Aorta (tissue), 5 donors: ENCODE data around the gene KRT7. TPM values are rescaled to one million over a fixed set of nuclear protein-coding genes. Genes with fewer than 3 reads are reported as not detected.
"Not testable (repeated sequence)": the region's sequence is repeated elsewhere in the genome, so short reads cannot be mapped to it uniquely, and the experiment has no call there.

Source experiments
- ATAC-seq: fragments of 200-7000 bp; cut with Tn5 transposase; one replicate; pipeline ENCODE4 v1.9.1; 2022; ENCODE audit warnings: moderate library complexity; ENCODE audit not compliant: low FRiP score
- DNase-seq, 2 donors: peaks; one replicate each; pipeline ENCODE4 v3.0.0-alpha.2; 2020
- H3K27ac ChIP-seq, 2 donors: one replicate each; pipeline ENCODE4 v1.5.1; 2013; ENCODE audit warnings: low read length in 2 of 2, mild to moderate bottlenecking in 2 of 2, moderate library complexity in 2 of 2, control low read depth in 1 of 2, inconsistent platforms in 1 of 2, low read depth in 1 of 2
- H3K27me3 ChIP-seq, 2 donors: one replicate each; pipeline ENCODE4 v1.6.1; 2013; ENCODE audit warnings: control low read depth in 1 of 2, low read length in 1 of 2, mild to moderate bottlenecking in 1 of 2, moderate library complexity in 1 of 2; ENCODE audit not compliant: insufficient read depth in 2 of 2, control insufficient read depth in 1 of 2
- H3K36me3 ChIP-seq, 2 donors: one replicate each; pipeline ENCODE4 v1.6.1; 2013; ENCODE audit warnings: control low read depth in 1 of 2, low read length in 1 of 2, mild to moderate bottlenecking in 1 of 2; ENCODE audit not compliant: insufficient read depth in 2 of 2, control insufficient read depth in 1 of 2
- H3K4me1 ChIP-seq, 2 donors: one replicate each; pipeline ENCODE4 v1.6.1; 2013; ENCODE audit warnings: low read length in 2 of 2, control low read depth in 1 of 2, mild to moderate bottlenecking in 1 of 2, moderate library complexity in 1 of 2; ENCODE audit not compliant: insufficient read depth in 2 of 2, control insufficient read depth in 1 of 2
- H3K4me3 ChIP-seq, 2 donors: one replicate each; pipeline ENCODE4 v1.5.1; 2013; ENCODE audit warnings: low read length in 2 of 2, control low read depth in 1 of 2, mild to moderate bottlenecking in 1 of 2
- H3K9me3 ChIP-seq: one replicate; pipeline ENCODE4 v1.6.1; 2013; ENCODE audit warnings: mild to moderate bottlenecking, low read length; ENCODE audit not compliant: control insufficient read depth
- WGBS, 2 donors: extraction: QIAGEN DNeasy Blood & Tissue Kit; methylation state at CpG; one replicate each; pipeline ENCODE4 v1.1.7; 2013; 5-methylcytosine and 5-hydroxymethylcytosine counted together
- intact Hi-C, 2 donors: fragments of 100-400 bp; cut with DNase I; formaldehyde crosslinking; loops; one replicate each; pipeline versions ENCODE4 v1.14.2 to v1.15.0; 2022
- polyA plus RNA-seq, 2 donors: library from polyadenylated mRNA; stranded (reverse); fragments of 200-250 nt; gene quantifications; one replicate each; pipeline ENCODE4 v1.2.3, GENCODE V29; 2013
- total RNA-seq, 2 donors: library from RNA; stranded (reverse); fragmentation: NEBNext Ultra II Directional; extraction: Animal tissue kit (Norgen Biotek cat#: 25700); gene quantifications; one replicate each; pipeline ENCODE4 v1.2.1, GENCODE V29; 2021
- donor health status: healthy with polysubstance abuse.
- donor health status: Bipolar disorder and iron deficiency.
- donor health status: DM: no; HTN: no; CAD: no.
- donor health status: DM: no; HTN: no; CAD: no.
- donor health status: DM: yes; HTN: yes; CAD: no.

Gene KRT7
- total and polyA plus RNA-seq, 4 donors: 8.7 to 110 (median 50.0) TPM

GRCh38 chr12:52235822-52236361, 2.8 kb downstream of the KRT7 start:
- WGBS, 2 donors: 94 to 97% methylated on average over 4 of the region's 4 CpGs

GRCh38 chr12:52236386-52237050, 3.5 kb downstream of the KRT7 start:
- Histone ChIP-seq H3K27ac (no peak overlapping the region), H3K27me3 (no peaks in the 10 kb centered on the region), H3K36me3 (no peaks in the 10 kb centered on the region), H3K4me1 (no peaks in the 10 kb centered on the region), H3K9me3 (no peaks in the 10 kb centered on the region), H3K4me3 (no peak overlapping the region)
- WGBS, 2 donors: 93 to 96% methylated on average over 3 of the region's 3 CpGs
- no peak for ATAC-seq
- intact Hi-C loops: no loop called here
- DNase-seq: no peak

More at GRCh38 chr12:52235822-52236361, 2.8 kb downstream of the KRT7 start:
- Histone ChIP-seq H3K36me3 (no peaks in the 10 kb centered on the region), H3K27me3 (no peaks in the 10 kb centered on the region), H3K4me3 (no peak overlapping the region), H3K27ac (no peak overlapping the region), H3K4me1 (peaks cover 0 to 4% of the 10 kb centered on the region in 2 donors), H3K9me3 (no peaks in the 10 kb centered on the region)
- ATAC-seq: no peak
- intact Hi-C loops: no loop called here
- DNase-seq: no peak

GRCh38 chr12:52238207-52238840, 5.3 kb downstream of the KRT7 start:
- Histone ChIP-seq H3K4me3 (no peak overlapping the region), H3K36me3 (no peaks in the 10 kb centered on the region), H3K27ac (no peak overlapping the region), H3K4me1 (no peaks in the 10 kb centered on the region), H3K27me3 (no peaks in the 10 kb centered on the region), H3K9me3 (no peaks in the 10 kb centered on the region)
- intact Hi-C loops: no loop called here
- DNase-seq (no peak), ATAC-seq (no peak)
- 94 to 98% methylated on average over 4 of the region's 4 CpGs for WGBS, 2 donors

- H3K9me3 ChIP-seq: no peaks in the 10 kb centered on the region
- H3K36me3 ChIP-seq: no peaks in the 10 kb centered on the region
- H3K4me1 ChIP-seq: no peaks in the 10 kb centered on the region
- 95 to 98% methylated on average over 7 of the region's 7 CpGs for WGBS, 2 donors
- H3K27me3 ChIP-seq: no peaks in the 10 kb centered on the region
- ATAC-seq (no peak), DNase-seq (no peak)
- intact Hi-C loops: no loop called here
- H3K4me3 ChIP-seq: no peak overlapping the region
- no peak overlapping the region for H3K27ac ChIP-seq
Measured at GRCh38 chr12:52238916-52239646, 6.0 kb downstream of the KRT7 start.

- Histone ChIP-seq H3K27me3 (no peaks in the 10 kb centered on the region), H3K27ac (no peak overlapping the region), H3K9me3 (no peaks in the 10 kb centered on the region), H3K4me1 (no peaks in the 10 kb centered on the region), H3K4me3 (no peak overlapping the region), H3K36me3 (no peaks in the 10 kb centered on the region)
- ATAC-seq (no peak), DNase-seq (no peak)
- intact Hi-C loops: no loop called here
- 85 to 90% methylated on average over 2 of the region's 2 CpGs for WGBS, 2 donors
Measured at GRCh38 chr12:52239767-52240166, 6.7 kb downstream of the KRT7 start.

- H3K27me3 ChIP-seq, H3K27ac ChIP-seq, H3K4me3 ChIP-seq, H3K36me3 ChIP-seq, H3K4me1 ChIP-seq, H3K9me3 ChIP-seq, DNase-seq, ATAC-seq, intact Hi-C loops: not testable (repeated sequence)
- 91 to 95% methylated on average over 6 of the region's 6 CpGs for whole genome bisulfite sequencing, 2 donors
Measured at GRCh38 chr12:52240247-52240646, 7.2 kb downstream of the KRT7 start.

- intact Hi-C loops: no loop called here
- Histone ChIP-seq H3K9me3 (no peaks in the 10 kb centered on the region), H3K4me1 (no peaks in the 10 kb centered on the region), H3K27me3 (no peaks in the 10 kb centered on the region), H3K36me3 (no peaks in the 10 kb centered on the region), H3K4me3 (no peak overlapping the region), H3K27ac (no peak overlapping the region)
- 82 to 93% methylated on average over 11 of the region's 11 CpGs for WGBS, 2 donors
- no peak for ATAC-seq
- no peak for DNase-seq
Measured at GRCh38 chr12:52241205-52241842, 8.3 kb downstream of the KRT7 start.

- Histone ChIP-seq H3K9me3 (no peaks in the 10 kb centered on the region), H3K27me3 (no peaks in the 10 kb centered on the region), H3K36me3 (no peaks in the 10 kb centered on the region), H3K4me1 (no peaks in the 10 kb centered on the region), H3K27ac (peak overlapping the region in 1 of 2 donors; percentile 63), H3K4me3 (no peak overlapping the region)
- intact Hi-C loops: no loop called here
- ATAC-seq (no peak), DNase-seq (no peak)
- 93 to 95% methylated on average over 11 of the region's 11 CpGs for WGBS, 2 donors
Measured at GRCh38 chr12:52242442-52243258, 9.6 kb downstream of the KRT7 start.
